Kasumi-1 (cell line): Measurements from ENCODE around the gene PLXNA4.

Experiments used
- DNase-seq, 2 experiments: peaks; one replicate each; lab custom pipeline; 2025; lab: John Stamatoyannopoulos, UW

PLXNA4 gene

DNA sequence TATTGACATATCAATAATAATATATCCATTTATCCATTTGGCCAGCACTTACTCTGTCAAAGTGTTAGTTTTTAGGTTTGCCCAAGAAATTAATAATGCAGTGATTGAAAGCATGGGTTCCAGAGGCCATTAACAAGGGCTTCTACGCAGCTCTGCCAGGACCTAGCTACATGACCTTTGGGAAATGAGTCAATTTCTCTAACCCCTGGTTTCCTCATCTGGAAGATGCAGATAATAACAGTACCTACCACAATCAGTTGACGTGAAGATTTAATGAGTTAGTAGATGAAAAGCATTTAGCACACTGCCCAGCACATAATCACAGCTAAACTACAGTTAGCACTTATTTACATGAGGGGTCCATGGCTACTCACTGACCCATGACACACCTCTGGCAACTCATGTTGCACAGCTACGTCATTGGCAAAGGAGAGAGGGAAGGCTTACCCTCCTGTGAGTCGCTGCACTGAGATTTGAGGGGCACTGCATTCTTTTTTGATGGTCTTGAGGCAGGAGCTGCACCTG lies 263.7 kb downstream of the PLXNA4 start:
- DNase-seq, result no peak

DNA sequence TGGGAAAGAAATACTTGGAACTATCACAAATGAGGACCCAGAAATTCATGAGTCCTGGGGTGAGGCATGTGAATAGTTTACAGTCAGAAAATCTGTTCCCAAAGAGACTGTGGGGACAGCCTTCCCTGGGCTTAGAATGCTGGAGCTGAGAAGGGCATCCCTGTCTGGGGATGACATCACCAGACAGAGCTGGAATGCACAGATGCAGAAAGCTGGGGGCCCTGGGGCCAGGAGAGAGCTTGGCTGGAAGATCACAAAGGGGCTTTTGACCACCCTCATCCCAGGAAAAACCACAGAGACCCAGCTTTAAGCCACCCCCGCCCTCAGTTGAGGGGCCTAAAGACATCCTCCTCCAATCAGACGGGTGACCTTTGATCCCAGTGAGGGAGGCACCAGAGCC lies 264.5 kb downstream of the PLXNA4 start:
- DNase-seq, result no peak

DNA sequence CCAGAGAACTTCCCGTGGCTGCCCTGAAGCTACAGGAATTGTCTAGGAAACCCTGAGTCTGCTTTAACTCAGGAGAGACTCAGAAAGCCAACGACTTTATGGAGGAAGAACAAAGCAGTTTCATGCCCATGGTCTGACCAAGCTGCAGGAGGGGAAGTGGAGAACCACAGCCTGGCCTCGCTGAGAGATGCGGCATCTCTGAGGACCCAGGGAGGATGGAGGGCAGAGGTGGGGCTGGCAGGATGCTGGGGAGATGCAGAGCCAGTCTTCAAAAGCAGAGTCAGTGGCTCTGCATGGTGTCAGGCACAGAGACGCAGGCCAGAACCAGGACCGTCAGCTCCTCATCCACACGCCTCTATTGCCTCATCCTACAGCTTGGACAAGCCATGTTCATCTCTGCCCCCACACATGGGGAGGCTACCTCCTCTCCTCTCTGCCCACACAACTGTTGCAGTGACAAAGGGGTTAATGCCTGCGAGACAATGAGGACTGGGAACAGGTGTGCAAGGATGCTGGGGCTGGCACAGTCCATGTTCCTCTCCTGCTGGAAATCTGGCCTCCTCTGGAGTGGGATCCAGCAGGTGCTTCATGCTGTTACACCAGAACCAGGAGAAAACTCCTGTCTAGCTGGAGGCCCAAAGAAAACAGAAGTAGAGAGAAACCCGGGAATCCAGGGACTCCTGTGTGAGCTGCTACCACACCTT lies 267.0 kb downstream of the PLXNA4 start:
- DNase-seq, result peak; percentile 16 to 17

DNA sequence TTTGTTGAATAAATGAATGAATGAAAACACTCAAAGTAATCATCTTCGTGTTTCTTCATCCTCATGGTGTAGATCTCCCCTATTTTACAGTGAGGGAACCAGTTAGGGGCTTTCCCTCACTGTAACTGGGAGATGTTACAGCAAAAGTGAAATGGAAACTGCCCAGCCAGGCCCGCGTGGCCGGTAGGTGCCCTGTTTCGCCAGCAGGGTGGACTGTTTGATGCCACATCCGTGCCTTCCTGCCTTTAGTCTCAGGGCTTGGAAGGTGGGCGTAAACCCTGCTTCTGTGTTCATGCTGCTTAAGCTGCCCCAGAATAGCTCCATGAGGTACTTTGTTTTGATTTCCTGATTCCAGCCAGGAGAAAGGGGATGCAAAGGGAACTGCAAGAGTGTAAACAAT lies 268.8 kb downstream of the PLXNA4 start:
- DNase-seq, result no peak

DNA sequence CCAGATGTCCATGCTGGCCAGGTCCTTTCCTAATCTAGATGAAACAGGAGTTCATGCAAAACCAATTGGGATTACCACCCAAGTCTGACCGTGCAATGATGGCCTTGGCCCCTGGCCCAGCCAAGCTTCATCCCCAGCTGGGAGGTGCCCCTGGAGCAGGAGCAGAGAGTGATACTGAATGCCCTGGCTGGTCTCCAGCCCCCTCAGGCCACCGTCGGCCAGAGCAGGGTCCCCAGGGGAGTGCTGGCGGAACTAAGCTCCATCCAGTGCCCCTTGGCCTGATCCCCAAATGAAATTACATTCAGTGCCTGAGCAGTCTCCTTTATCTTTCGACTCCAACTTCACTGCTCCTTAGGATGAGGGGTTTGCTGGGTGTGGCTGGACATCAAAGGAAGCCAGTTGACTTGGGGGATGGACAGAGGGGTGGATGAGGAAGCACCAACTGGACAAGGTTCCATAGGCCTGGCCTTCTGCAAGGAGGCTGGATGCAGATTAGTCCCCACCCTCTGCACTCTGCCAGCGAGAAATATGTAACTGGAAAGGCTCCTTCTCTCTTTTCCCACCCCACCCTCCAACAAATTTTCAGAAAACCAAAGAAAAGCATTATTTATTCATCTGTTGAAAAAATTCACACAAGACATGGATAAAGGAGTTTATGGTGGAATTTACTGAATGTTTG lies 275.5 kb downstream of the PLXNA4 start:
- no peak for DNase-seq

DNA sequence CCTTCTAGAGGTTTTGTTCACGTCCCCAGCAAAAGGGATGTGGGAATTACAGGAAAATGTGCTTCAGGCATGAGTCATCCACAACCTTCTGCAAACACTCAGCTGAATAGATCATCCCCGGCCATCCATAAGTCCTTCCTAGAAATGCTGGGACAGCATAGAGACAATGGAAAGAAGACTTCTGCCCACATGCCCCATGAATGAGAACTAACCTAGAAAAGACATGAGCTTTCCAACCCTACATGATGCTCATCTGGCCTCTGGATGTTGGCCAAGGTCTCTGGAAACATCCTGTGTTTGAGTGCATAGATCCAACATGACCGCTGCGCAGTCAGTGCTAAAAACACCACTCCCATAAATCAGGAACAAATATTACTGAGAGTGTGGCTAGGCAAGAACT lies 277.5 kb downstream of the PLXNA4 start:
- no peak for DNase-seq

DNA sequence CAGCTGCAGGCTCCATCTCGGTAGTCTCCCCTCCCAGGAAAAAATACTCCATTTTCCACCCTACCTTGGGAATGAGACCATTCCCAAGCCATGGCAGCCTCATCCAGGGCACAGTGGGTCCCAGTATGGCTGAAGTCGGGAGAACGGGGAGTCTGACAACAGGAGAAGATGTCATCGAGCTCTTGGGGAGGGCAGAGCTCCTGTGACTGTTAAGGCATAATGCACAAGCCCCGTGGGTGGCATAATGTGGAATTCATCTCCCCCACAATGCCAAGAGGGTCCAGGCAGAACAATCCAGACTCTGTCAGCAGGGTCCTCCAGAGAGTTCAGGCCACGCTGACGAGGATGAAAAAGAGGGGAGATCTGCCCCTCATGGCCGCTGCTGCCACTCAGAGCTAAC lies 279.4 kb downstream of the PLXNA4 start:
- no peak for DNase-seq

DNA sequence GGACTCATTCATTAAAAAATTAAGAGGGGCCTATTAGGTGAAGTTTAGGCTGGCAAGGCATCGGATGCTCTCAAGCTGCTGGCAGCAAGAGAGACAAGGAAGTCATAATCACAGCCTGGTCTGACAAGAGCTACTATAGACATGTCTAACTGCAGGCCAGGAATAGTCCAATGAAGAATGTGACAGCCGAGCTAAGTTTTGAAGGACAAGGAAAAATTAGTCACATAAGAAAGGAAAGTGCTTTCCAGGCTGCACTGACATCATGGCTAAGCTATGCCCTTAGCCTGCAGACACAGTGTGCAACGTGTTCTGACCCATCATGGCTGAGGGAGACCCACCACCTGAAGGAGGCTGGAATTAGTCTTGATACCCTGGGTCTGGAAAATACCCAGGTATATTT lies 281.1 kb downstream of the PLXNA4 start:
- DNase-seq, result no peak

DNA sequence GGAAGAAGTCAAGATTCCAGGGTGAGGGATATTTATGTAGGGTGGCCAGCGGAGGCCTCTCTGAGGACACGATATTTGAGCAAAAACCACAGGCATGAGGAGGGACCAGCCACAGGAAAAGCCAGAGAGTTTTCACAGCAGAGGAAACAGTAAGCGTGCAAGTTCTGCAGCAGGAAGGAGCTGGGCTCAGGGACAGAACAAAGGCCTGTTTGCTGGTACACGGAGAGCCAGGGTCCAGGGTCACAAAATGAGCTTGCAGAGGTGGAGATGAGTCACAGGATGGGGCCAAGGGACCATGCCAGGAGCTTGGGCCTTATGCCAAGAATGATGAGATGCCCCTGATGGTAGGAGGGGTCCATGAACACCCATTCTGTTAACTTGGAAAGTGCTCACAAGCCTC lies 283.5 kb downstream of the PLXNA4 start:
- peak; percentile 19 to 25 for DNase-seq

DNA sequence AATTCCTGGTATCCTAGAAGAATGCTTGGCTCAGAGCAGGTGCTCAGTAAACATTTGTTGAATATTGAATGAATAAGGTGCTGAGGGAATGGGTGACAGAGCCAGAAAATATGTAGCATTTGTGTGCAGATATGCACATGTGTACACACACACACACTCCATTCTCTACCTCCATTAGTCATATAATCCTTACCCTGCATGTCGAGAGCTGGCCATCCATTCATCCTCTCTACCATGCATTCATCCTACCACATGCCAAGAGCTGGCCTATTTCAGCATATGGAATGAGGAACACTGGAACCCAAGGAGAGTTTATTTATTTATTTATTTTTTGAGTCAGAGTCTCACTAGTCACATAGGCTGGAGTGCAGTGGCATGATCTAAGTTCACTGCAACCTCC lies 284.8 kb downstream of the PLXNA4 start:
- DNase-seq, result no peak

DNA sequence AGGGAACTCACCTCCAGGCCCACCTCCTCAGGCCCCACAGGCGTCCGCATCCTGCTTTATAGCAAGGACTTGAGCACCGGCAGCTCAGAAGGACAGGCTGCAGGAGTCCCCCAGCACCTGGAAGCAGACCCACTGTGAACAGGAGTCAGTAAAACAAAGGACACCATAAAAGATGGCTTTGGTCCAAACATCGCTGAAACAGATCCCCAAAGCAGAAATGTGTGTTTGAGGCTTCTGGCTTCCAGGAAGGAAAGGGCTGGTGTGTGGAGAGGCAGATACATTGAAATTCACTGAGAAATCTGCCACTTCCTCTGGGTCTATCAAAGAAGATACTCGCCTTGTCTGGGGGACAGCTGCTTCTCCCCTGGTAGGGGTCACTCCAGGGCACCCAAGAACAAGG lies 286.2 kb downstream of the PLXNA4 start:
- no peak for DNase-seq

DNA sequence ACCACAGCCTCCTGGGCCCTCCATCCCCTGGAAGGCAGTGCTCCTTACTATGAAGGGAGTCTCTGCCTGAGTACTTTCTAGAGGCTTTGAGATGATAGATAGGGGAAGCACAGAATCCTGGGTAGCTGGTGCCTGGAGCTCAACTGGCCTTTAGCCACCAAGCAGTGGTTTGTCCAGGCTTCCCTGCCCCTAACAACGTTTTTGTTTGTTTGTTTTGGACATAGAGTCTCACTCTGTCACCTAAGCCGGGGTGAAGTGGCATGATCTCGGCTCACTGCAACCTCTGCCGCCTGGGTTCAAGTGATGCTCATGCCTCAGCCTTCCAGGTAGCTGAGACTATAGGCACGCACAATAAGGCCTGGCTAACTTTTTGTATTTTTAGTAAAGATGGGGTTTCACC lies 289.4 kb downstream of the PLXNA4 start:
- no peak for DNase-seq

DNA sequence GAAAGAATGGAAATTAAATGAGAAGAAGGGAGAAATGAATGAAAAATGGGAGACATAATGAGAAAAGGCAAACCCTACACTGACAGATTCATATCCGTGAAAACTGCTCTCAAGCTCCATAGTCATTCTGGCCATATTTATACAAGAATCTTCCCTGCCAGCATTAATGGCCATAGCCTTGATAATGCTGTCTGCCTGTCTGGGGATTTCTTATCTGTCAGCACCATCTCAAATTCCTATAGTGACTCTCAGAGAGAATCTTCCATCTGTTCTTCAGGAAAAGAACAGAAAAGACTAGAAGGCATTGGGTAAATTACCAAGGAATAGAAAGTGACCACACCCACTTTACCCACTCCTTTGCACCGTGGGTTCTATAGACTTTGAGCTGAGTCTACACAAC lies 295.9 kb downstream of the PLXNA4 start:
- no peak for DNase-seq

DNA sequence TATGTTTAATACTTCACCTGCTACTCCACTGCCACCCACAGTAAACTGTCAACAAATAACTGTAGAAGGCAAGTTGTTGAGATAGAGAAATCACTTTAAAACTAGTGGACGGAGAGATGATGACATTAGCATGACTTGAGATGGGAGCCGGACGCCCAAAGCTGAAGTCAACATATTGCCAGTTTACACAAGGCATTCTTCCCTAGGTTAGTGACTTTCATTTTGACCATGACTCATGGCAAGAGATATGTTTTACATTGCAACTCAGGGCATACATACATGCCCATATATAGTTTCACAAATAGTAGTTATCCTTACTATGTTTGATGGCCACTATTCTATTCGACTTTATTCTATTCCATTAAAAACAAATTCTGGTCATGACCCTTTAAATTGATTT lies 296.6 kb downstream of the PLXNA4 start:
- no peak for DNase-seq

DNA sequence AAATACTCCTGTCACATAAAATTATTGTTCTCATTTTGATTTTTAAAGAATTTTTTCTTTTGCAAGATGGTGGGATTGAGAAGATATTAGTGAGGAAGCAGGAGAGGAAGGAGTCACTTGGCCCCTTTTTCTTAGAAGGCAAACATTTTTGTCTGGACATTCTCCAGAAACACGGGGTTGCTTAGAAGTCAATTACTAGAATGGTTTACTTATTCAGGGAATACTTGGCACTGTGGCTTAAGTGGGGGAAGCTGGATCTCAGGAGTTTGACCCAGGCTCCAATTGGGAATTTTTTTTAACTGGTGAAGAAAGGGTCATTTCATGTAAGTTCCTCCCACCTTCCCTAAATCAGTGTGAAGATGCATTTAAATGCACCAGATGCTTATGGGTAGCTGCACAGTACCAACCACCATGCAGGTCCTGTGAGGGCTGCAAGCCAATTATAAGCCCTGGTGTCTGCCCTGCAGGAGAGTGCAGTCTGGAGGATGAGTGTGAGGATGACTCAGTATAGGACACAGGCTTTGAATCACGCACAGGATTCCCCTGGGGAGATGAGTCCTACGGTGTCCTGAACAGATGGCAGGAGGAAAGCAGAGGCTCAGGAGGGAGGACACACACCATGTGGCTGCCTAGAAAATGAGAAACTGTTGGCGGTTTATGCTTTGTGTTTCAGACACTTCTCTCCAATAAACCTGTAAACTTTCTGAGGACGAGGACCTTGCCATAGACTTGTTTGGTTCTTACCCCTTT lies 299.1 kb downstream of the PLXNA4 start:
- no peak for DNase-seq

DNA sequence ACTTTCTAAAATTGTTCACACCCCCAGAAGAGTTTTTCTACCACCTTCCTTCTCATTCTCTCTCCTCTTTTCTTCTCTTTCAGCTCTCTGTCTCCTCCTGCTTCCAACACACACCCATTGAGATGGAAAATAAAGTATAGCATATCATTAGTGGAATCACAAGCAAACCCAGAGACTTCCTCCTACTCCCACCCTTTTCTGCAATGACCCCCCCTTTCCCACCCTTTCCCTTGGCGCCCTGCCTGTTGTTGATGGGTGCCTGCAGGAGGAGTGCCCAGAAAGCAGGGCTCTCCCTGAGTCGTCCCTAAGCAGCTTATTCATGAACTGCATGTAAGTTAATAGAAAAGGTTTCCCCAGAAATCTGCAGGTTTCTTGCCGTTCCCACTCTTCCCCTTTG lies 300.0 kb downstream of the PLXNA4 start:
- no peak for DNase-seq

DNA sequence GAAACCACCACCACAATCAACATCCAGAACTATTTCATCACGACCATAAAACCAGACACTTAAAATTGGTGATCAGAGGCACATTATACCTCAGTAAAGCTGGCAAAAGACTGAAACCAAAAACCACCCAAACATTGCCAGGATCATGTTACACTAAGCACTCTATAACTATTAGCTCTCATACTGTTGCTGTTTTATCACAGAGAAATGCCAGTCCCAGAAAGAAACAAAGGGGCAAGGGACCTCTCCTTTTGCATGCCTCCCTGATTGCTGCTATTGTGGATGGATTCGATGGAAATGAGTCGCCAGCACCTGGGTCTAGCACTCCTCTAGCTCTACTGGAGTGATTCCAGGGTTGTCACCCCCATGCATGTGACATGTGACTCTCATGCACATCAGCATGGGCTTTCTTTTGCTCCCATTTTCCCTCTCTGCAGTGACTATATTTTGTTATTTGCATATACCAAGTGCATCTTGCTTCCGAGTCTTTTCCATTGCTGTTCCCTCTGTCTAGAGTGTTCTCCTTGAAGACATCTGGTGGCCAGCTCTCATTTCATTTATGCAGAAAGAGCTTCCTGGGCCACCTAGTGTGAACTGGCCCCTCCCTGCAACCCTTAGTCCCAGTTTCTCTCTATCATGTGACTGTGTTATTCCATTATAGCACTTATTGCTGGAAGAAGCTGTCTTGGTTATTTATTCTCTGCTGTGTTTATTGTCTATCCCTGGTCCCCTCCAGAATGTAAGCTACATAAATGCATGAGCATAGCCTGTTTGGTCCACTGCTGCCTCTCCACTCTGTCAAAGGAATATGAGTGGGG lies 300.6 kb downstream of the PLXNA4 start:
- no peak for DNase-seq

DNA sequence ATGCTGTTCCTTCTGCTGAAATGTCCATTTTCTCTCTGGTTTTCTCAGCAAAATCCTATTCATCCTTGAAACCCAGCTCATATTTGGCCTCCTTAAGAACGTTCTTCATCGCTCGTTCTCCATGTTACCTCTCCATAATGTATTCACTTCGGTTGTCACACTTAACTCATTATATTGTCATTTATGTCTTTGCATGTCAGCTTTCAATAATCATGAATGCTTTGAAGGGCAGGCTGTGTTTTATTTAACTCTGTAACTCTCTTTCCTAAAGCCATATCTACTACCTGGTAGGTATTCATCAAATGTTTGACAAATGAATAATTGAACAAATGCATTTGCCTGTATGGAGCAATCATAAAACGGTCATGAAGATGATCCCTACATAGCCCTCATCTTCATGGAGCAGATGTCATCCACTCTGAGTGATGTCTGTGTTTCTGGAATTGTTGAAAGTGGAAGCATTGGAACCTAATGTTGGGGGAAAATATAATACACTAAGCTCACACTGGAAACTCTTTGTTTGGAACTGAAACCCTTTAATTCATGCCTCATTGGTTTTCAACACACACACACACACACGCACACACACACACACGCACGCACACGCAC lies 303.4 kb downstream of the PLXNA4 start:
- DNase-seq, result no peak

DNA sequence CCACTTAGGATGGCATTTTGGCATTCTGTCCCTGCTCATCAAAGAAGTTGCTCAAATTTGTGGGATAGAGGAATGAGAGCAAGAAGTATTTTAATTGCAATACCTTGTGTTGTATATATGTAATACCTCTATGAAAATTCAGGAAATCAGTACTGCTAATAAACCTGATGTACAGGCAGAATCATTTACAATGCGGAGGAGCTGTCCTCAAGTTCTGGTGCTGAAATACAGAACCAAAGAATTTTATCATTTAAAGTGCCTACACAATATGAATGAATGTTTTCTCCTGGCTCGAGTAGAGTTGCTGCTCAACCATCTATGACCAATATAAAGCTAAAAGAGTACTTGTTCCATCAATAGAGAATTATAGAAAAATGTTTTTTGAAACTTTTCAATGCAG lies 305.8 kb downstream of the PLXNA4 start:
- DNase-seq, result peak; percentile 14 to 46

DNA sequence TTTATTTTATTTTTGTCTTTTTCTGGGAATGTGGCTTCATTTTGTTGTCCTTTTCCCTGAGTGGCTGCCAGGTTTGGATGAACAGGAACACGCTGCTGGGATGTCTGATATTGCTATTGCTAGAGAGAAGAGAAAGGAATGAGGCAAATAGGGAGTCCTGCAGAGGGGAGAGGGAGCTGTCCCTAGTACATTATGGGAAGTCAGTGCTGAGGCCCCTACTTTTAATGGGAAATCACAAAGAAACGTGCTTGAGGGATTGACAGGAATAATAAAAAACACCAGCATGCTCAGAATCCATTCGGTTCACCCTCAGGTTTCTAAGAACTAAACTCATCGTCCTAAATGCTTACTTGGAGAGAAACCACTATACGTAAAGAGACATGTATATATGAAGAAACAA lies 306.6 kb downstream of the PLXNA4 start:
- DNase-seq, result no peak

DNA sequence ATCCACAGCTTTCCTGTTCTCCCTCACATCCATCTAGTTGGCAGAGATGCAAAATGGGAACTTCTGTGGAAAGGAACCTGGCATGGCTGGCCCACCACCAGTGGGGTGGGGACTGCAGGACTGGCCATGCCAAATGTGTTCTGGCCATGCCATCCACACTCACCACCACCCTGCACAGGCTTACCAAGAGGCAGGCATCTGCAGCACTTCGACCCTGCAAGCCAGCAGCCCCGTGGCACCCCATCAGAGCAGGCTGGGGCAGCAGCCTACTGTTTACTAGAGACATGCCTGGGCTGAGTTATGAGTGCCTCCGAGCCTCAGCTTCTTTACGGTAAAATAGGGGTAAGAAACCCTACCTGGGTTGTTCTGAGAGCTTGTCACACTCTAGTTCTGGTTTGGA lies 313.1 kb downstream of the PLXNA4 start:
- no peak for DNase-seq

DNA sequence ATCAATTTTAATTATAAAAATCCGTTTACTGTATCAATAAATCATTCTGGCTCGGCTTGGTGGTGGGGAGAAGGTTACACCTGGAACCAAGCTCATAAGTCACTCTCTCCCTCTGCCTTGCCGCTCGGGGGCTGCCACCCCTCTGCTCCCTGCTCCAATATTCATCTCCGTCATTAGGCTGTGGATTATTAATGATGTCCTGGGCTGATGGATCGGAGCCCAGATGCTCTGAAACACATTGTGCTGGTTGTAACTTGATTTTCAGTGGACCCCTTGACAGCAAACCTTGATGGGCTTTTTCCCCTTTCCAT lies 314.2 kb downstream of the PLXNA4 start:
- no peak for DNase-seq
